Body of pancreas (tissue), 4 donors: ENCODE measurements around the gene CDKN2B-AS1. TPM values are rescaled to one million over a fixed set of nuclear protein-coding genes. Genes with fewer than 3 reads are reported as not detected.
A peak's percentile ranks its signal among the peaks of the same experiment; 100 is the strongest.

Source experiments
- ATAC-seq: fragments of 150-250 bp; one replicate; pipeline ENCODE4 v1.9.1; 2016
- DNase-seq, 4 donors: peaks; one replicate each; pipeline ENCODE4 v3.0.0-alpha.2; 2019
- H3K27ac ChIP-seq, 4 donors: fragments of 200-600 bp; sonication (generic); 1 replicate in 3 of 4; 2 replicates in 1 of 4; pipeline versions ENCODE4 v1.5.1 to v1.6.1; 2016 to 2019; ENCODE audit warnings: mild to moderate bottlenecking in 1 of 4, mixed read lengths in 1 of 4, moderate library complexity in 1 of 4
- H3K27me3 ChIP-seq, 2 donors: fragments of 200-600 bp; sonication (generic); one replicate each; pipeline ENCODE4 v1.6.0; 2016; ENCODE audit warnings: mild to moderate bottlenecking in 1 of 2
- H3K36me3 ChIP-seq, 2 donors: fragments of 200-600 bp; sonication (generic); replicated peaks in 1 of 2; 2 replicates each; pipeline ENCODE4 v1.5.1; 2016; ENCODE audit warnings: low read depth in 2 of 2; ENCODE audit not compliant: insufficient read depth in 1 of 2
- H3K4me1 ChIP-seq: fragments of 200-600 bp; sonication (generic); one replicate; pipeline ENCODE4 v1.6.0; 2016
- H3K4me3 ChIP-seq, 2 donors: fragments of 200-600 bp; sonication (generic); 1 replicate in 1 of 2; 2 replicates in 1 of 2; pipeline ENCODE4 v1.5.1; 2016 to 2019
- H3K9me3 ChIP-seq, 3 donors: fragments of 200-600 bp; sonication (generic); 1 replicate in 2 of 3; 2 replicates in 1 of 3; pipeline ENCODE4 v1.5.1; 2016
- POLR2A ChIP-seq, 3 donors: fragments of 450-650 bp; IDR thresholded peaks; one replicate each; pipeline ENCODE4 v1.6.1; 2016; ENCODE audit warnings: antibody characterized with exemption in 3 of 3, mild to moderate bottlenecking in 2 of 3
- WGBS, 2 donors: methylation state at CpG; one replicate each; pipeline ENCODE4 v1.1.5; 2017; 5-methylcytosine and 5-hydroxymethylcytosine counted together
- intact Hi-C: fragments of 100-400 bp; cut with DNase I; formaldehyde crosslinking; loops from one replicate; pipeline ENCODE4 v1.15.1; 2023
- total RNA-seq, 2 donors: library from RNA; depleted of rRNA; stranded (reverse); fragments of >200 nt; gene quantifications; one replicate each; pipeline ENCODE4 v1.1.0, GENCODE V29; 2016
- TF ChIP-seq, protein P1 (sequence below), 7 experiments: fragments of 450-650 bp in 4 of 7; fragments of 200-600 bp in 3 of 7; sonication (generic) in 3 of 7; IDR thresholded peaks; one replicate each; pipeline ENCODE4 v1.5.1; 2016 to 2019; ENCODE audit warnings: antibody characterized with exemption in 7 of 7

CDKN2B-AS1 gene
- total RNA-seq, 2 donors from 2014 or later = 0.26 TPM; not detected in 1

DNA sequence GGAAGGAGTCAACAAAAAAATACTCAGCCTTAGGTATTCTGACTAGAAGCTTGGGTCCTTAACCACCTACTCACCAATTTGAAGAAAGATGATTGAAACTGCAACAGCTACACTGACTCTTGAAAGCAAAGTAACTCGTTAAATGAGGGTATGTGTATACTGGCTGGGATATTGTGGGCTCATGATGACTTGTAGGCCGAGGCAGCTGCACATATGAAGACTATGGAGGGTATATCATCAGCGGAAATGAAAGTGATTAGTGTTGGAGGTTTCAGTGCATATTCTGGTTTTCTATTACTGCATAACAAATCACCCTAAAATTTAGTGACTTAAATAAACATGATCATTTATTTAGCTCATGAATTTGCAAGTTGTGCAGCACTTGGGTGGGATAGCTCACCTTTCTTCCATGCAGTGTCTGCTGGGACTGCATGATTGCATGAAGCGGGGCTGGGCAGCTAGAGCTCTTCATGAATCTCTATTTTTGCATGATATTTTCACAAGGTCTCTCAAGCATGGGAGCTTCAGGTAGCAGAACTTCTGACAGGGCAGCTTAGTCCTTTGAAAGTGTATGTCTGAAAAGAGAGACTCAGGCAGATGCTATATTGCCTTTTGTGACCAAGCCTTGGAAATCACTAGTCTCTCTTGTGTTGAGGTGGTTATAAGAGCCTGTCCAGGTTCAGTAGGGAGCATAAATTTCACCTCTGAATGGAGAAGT lies 110.6 kb downstream of the CDKN2B-AS1 start:
- intact Hi-C loops = no loop called here
- H3K4me3 ChIP-seq = no peak overlapping the region
- 74 to 81% methylated on average over 4 of the region's 4 CpGs for whole genome bisulfite sequencing, 2 donors
- H3K27me3 ChIP-seq = no peaks in the 10 kb centered on the region
- H3K9me3 ChIP-seq = no peaks in the 10 kb centered on the region
- no peaks in the 10 kb centered on the region for H3K36me3 ChIP-seq
- no peak overlapping the region for H3K27ac ChIP-seq
- DNase-seq = no peak
- no peak for TF ChIP-seq POLR2A (IDR thresholded peaks at IDR 0.05)
- TF ChIP-seq, protein P1, sequence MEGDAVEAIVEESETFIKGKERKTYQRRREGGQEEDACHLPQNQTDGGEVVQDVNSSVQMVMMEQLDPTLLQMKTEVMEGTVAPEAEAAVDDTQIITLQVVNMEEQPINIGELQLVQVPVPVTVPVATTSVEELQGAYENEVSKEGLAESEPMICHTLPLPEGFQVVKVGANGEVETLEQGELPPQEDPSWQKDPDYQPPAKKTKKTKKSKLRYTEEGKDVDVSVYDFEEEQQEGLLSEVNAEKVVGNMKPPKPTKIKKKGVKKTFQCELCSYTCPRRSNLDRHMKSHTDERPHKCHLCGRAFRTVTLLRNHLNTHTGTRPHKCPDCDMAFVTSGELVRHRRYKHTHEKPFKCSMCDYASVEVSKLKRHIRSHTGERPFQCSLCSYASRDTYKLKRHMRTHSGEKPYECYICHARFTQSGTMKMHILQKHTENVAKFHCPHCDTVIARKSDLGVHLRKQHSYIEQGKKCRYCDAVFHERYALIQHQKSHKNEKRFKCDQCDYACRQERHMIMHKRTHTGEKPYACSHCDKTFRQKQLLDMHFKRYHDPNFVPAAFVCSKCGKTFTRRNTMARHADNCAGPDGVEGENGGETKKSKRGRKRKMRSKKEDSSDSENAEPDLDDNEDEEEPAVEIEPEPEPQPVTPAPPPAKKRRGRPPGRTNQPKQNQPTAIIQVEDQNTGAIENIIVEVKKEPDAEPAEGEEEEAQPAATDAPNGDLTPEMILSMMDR (IDR thresholded peaks at IDR 0.05) = no peak
- ATAC-seq = no peak
- peaks cover 4% of the 10 kb centered on the region for H3K4me1 ChIP-seq

DNA sequence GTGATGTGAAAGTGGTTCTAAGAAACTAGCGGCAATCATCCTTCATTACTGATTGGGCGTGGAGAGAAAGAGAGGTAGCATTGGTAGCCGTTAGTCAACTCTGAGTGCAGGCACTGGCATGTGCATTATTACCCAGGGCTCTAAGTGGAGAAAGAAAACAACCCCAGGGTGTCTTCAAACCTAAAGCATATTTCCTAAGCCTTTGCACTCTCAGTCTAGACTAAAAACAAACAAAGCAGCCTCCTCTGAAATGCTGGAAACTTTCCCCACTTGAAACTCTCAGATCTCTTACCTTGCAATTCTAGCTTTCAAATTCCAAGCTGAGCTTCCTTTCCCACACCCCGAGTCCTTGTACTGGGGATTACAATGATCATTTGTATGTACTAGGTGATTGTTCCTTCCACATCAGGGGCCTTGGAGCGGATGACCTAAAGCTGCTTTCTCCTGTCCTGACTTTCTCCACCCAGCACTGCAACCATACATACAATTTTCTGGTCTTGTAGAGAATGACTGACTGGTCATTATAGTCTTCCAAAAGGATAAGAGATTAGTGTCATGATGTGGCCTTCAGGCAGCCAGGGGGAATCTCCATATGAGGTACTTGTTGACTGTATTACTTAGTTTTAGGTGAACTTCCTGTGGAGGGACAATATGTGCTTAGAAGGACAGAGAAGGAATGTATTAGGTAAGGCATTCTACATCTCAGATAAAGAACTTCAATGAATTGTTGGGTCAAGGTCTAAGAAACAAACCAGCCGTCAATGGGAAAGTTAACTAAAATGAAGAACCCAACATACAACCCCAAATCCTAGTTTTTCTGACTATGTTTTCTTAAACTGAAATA lies 112.8 kb downstream of the CDKN2B-AS1 start:
- Histone ChIP-seq H3K27me3 (no peaks in the 10 kb centered on the region), H3K36me3 (no peaks in the 10 kb centered on the region), H3K9me3 (no peaks in the 10 kb centered on the region), H3K4me1 (peaks cover 4% of the 10 kb centered on the region), H3K4me3 (no peak overlapping the region), H3K27ac (no peak overlapping the region)
- intact Hi-C loops = no loop called here
- DNase-seq (no peak), ATAC-seq (no peak)
- TF ChIP-seq, protein P1 (IDR thresholded peaks at IDR 0.05) = no peak
- no peak for TF ChIP-seq POLR2A (IDR thresholded peaks at IDR 0.05)
- 72 to 86% methylated on average over 6 of the region's 6 CpGs for WGBS, 2 donors

DNA sequence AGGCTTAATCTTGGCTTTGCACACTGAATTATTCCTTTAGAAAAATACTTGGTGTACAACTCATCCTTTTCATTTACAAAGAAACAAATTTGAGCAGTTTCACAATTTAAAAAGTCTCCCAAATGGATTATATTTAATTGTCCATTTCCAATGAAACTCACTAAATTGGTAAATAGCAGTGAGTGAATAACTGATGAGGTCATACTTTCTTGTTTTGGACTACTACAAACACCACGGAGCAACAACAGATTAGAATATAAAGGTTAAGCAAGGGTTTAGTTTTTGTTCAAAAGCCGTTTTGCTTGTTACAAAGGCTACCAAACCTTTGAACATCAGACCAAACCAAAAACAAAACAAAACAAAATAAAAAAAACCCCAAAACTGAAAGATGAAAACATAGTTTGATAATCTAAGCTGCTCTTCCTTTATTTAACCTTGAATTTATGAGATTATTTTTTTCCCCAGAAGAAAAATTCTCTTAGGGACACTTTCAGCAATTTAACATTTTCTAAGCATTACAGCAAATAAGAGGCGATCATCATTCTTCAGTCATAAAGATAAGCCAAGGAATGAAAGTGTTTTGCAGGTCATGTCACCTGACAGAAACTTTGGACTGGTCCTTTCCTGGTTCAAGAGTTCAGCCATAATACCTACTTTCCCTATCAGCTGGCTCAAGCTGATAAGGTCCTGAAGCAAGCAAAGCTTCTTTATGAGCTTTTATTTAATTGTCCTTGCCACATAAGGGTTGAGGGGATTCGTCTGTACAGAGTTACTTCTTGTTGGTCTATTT lies 114.2 kb downstream of the CDKN2B-AS1 start:
- Histone ChIP-seq H3K4me3 (no peak overlapping the region), H3K4me1 (peaks cover 4% of the 10 kb centered on the region), H3K27me3 (no peaks in the 10 kb centered on the region), H3K27ac (peak overlapping the region in 3 of 4 donors; percentile 21 to 38 (median 31)), H3K36me3 (no peaks in the 10 kb centered on the region), H3K9me3 (no peaks in the 10 kb centered on the region)
- intact Hi-C loops = no loop called here
- TF ChIP-seq, protein P1 (IDR thresholded peaks at IDR 0.05) = no peak
- no peak for TF ChIP-seq POLR2A (IDR thresholded peaks at IDR 0.05)
- ATAC-seq (peak; percentile 84), DNase-seq (no peak)
- WGBS, 2 donors = 19 to 27% methylated on average over 4 of the region's 4 CpGs

DNA sequence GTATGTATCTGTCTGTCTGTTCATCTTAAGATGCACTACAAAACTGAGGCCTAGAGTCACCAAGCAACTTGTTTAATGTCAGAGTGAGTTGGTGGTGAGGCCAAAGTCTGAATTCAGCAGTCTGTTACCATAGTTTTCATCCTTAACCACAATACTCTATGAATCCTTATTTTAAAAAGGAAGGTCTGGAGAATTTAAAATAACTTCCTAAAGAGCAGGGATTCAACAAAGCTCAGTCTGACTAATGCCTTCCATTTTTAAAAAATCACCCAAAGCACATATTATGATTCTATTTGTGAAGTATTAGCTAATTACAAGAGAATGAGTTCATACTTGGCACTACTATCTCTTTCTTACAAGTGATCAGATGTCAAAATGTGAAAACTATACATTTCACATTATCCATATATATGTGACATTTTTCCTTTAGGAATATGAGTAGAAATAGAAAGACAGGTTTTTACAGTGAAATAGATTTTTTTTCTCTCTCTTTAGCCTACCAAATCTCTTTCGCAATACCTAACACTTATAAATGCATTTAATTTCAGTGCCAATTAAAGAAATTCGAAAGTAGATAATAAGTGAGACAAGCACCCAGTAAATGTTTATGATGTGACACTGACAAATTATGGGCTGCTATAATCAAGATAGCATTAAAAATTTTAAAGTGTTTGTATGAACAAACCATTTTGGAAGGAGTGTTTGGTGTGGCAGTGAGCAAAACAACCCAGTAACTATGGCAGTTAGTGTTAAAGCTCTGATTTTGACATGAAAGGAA lies 116.8 kb downstream of the CDKN2B-AS1 start:
- no peak for DNase-seq
- intact Hi-C loops = no loop called here
- TF ChIP-seq, protein P1 (IDR thresholded peaks at IDR 0.05) = no peak
- no peak for TF ChIP-seq POLR2A (IDR thresholded peaks at IDR 0.05)
- ATAC-seq = no peak
- Histone ChIP-seq H3K9me3 (no peaks in the 10 kb centered on the region), H3K27me3 (no peaks in the 10 kb centered on the region), H3K27ac (no peak overlapping the region), H3K4me3 (no peak overlapping the region), H3K36me3 (no peaks in the 10 kb centered on the region), H3K4me1 (peaks cover 4% of the 10 kb centered on the region)
- 71 to 84% methylated on average over 2 of the region's 2 CpGs for WGBS, 2 donors
